ENCODE data around the gene TRPM3.

The TRPM3 gene

DNA sequence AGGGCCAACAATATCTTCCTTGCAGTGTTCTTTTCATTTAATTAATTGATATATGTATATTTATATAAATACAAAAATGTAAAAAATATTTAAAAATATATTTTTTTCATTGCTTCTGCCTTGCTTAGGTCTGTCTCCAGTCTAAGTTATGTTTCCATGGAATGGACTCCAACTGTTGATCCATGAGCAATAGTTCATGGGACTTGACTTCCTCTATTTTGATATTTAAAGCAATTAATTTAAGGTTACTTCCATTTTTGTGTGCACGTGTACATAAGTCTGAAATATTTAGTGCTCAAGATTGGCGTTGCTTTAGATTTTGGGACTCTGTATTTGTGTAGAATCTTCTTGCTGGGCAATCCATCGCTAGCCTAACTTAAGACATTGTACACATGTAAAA is 551.6 kb downstream of the TRPM3 start:
- no peak for DNase-seq

DNA sequence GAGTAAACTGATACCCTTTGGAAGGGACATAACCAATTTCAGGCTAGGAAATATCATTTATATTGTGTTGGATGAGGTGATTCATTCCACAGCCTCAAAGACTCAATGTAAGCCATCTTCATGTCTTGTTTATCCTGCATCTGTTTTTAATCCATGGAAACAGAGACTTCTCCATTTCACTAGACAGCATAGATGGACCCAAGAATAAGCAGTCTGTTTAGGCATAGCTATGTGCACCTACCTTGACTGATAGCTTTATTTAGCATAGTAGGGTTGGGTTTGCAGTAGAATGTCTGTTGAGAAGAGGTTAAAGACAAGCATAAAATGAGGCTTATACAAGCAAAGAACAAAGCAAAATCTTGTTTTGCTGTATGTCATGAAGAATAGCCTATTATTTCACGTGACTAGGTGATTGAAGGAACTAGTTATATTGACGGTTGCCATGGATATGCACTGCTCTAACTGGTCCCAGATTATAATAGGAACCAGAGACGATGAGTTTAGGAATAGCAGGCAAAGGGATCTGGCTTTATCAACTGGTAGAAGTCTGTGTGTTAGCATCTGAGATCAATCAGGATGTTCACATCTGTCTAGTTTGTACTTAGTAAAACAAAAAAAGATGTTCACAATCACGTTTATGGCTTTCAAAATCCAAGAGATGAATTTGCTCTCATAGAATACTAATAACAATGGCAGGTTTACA is 552.2 kb downstream of the TRPM3 start:
- DNase-seq, result no peak

DNA sequence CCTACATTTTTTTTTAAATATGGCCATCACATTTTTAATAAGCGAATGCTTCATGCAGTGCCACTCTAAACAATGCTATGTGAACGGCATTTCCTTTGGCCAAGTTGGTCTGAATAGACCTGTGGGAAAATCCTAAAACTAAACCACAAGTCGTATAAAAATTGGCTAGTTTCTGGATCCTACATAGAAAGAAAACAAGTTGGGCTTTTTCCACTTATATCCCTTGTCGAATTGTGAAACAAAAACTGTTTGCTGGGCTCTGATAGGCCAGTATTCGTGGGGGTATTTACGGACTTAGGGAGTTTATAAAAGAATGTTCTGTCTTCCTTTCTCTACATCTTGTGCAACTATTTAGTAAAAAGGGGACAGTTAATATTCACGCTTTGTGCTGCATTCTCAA is 553.9 kb downstream of the TRPM3 start:
- no peak for DNase-seq

DNA sequence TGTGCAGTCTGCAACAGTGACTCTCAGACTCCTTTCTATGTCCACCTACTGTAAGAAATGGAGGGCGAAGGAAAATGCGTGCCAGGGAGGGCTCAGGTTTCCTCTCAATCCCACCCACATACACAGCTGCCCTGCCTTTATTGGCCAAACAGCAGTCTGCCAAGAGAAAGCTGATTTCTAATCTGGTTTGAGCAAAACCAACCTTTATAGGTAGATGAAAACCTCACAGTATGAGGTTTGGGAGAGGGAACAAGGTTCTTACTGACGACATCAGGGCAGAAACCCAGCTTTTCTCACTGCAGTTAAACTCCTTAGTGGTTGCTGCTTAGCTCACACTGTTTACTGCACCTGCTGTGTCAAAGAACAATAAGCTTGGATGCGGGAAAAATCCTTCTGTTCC is 554.7 kb downstream of the TRPM3 start:
- DNase-seq, result no peak

DNA sequence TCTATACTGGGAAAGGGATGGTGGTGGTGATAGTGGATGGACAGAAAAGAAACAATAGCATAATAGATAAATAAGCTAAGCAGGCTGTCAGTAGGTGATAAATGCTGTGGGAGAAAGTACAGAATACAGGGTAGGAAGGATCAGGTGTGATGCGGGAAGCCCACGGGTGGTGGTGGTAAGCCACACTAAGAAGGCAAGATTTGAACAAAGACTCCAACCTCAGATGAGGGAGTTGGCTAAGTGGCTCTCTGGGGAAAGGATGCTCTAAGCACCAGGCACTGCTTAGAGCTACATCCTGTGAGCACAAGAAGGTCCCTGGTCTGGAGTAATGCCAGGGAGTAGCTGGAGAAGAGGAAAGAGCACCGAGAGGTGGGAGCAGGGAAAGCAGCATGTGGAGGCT is 555.4 kb downstream of the TRPM3 start:
- no peak for DNase-seq

DNA sequence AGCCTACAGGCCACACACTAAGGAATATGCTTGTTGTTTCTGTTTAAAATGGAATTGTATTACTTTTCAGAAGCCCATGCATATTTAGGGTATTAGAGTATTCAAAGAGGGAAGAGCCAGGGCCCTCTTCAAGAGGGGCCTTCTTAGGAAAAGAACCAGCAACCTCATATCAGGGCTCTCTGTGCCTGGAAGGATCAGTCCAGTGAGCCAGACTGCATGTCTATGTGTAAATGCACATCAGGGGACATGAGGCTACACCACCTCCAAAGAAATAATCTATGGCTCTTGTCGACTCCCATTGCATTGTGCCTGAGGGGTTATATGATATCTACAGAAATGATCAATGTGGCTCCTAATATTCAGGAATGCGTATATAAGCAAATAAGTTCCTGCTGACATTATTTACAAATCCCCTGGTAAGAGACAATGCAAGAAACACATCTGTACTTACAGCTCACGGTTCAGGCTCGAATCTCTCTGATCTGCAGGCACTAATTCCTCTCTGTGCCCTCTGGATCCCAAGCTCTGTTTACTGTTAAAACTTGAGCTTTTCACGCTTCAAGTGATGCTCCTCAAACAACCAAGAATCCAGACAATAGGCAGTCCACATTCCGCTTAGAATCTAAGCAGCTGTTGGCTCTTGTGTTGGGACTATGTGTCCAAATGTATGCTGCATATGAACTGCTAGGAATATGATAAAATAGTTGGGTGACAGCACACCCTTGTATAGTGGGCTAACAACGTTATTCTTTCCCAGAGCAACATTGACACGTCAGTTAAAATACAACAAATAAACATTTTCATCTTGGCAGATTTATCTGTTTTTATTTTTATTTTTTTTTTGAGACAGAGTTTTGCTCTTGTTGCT is 556.7 kb downstream of the TRPM3 start:
- no peak for DNase-seq

DNA sequence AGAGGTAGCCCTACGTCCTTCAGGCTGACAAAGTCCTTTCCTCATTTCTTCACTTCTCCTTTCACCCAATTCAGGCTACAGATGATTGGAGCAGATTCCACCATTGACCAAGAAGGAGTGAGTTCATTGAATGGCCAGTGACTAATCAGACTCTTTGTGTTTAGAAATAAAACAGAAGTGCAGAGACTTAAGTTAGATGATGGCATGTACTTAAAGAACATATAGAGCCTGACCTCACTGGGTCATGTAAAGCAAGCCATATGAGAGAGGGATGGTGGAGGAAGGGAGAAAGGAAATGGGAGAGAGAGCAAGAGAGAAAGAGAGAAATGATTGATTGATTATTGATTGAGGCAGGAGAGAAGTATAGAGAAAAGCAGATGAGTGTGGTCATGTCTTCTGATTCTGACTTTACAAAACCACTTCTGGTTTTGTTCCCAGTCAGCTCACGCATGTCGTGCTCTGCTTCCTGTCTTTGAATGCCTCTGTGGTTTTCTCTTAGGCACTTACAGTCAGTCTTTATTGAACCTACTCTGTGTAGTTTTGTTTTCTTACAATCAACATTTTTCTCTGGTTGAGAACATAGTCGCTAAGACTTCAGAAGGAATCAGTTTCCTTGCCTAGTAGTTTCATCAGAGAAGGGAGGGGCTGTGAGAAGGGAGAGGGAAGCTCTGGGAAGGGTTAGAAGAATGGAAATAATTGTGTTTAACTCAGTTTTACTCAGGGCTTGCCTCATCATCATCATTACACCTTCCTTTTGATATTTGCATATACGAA is 557.8 kb downstream of the TRPM3 start:
- no peak for DNase-seq

DNA sequence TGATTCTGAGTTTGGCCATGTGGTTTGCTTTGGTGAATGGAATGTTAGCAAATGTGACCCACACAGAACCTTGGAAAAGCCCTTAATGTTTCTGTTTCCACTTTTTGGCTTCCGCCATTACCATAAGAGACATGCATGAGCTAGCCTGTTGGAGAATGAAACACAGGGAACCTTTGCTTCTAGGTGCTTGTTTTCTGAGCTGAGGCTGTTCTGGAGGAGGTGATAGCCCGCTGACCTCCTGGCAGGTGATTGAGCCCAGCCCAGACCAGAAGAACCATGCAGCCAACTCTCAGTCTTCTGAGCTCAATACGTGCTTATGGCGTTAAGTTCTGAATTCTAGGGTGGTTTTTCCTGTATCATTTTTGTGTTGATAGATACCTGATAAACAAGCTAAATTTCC is 558.4 kb downstream of the TRPM3 start:
- DNase-seq, result no peak

DNA sequence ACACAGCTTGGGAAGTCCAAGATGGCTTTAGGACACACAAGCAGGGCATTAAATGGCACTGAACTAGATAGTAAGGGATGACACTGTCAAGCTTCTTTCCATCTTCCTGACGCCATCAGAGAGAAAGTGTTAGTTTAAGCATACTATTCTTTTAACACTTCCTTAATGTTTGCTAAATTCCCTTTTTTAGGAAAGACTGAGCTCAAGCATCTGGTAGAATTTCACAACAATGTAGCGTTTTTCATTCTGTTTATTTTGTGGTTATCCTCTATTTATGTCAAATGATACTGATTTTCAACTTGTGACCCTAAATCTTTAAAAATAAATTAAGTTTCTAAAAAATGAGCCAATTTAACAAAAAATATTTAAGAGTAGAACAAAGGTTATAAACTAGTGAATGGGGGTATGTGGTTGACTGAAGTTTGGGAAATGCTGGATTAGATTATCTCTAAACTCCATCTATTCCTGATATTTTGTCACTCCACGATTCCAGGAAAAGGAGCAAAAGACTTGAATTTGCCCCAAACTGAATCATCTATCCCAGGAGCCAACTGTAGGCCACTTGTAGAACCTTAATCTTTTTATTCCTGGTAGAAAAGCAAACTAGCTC is 559.5 kb downstream of the TRPM3 start:
- DNase-seq, result no peak

DNA sequence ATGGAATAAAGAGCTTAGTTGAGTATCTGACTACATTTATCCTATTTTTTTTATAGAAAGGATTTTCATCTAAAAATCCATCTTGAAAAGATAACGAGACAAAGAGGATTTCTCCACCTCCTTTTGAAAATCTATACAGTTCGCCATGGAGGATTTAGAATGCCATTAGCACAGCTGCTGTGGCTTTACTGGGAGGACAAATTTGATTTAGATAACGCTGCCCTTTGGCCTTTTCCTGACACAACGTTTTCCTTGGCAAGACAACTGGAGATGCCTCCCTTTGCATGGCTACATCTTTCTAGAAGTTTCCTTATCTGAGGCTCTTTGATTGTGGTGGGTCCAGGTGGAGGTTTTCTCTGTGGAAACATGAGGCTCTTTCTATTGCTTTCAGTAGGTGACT is 560.3 kb downstream of the TRPM3 start:
- DNase-seq, result no peak

DNA sequence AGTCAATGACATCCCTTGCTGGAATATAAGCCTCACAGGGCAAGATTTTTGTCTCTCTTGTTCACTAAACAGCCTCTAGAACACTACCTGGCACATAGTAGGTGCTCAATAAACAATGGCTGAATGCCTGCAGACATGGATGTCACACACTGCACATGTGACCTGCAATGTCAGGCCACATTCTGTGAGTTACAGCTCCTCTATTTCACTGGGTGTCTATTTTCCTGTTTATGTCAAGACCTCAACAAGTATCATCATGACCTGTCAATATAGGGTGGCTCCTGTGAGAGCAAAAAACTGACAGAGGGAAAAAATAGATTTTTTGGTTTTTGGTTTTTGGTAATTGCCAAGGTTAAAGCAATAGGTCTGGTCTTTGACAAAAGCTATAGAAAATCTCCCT is 562.3 kb downstream of the TRPM3 start:
- no peak for DNase-seq

DNA sequence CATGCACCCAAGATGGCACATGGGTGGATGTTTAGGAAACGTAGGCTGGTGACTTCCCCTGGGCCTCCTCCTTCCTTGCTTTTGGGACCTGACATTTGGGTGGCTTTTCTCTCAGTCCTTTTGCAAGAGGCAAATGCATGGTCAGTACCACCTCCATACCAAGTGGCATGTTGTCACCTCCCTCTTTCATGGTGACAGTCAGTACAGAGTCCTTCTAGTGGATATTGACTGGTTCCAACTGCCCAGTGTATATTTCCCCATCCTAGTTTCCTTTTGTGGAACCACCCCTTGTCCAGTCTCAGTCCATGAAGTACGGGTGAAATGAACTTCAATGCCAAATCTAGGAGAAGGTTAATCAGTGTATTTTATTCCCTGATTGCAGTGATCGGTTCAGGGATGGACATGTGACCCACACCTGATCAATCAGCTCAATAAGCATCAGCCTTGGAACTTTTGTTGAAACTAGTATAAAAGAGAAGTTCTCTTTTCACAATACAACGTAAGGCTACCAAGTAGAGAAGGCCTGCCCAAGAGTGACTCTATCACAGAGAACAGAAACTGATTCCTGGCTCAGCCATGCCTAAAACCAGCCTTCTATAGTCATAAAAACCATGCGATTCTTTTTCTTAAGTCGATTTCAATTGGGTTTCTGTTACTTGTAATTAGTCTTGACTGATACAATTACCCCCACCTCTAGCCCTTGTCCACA is 563.6 kb downstream of the TRPM3 start:
- no peak for DNase-seq

DNA sequence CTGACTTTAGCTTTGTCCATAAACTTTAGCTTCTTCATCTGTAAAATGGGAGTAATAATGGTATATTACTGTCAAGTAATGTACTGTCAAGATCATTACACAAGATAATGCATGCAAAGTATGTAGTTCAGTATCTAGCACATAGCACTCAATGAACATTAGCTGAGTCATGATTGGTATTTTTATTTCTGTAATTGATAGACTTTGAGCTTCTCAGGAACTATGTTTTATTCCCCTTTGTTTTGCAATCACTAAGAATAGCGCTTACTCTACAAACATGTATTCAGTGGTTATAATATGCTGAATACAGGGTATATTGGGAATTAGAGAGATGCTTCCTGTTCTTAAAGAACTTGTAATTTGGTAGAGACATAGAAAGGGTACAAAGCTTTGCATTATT is 564.6 kb downstream of the TRPM3 start:
- no peak for DNase-seq

DNA sequence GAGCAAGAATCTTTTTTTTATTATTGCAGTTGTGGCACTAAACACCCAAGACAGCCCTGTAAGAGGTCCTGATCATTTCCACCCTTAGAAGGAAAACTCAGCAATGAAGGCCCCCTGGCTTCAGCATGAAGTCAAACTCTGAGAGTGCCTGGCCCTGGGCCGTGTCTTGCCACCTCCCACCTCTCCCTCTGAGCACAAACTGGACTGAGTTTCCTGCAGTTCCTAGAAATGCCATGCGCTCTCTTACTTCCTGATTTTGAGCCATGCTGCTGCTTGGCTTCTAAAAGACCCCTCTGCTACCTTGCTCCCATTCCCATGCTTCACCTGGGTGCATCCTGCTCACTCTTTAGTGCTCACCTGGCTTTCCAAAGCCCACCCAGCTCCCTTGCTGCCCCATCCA is 566.5 kb downstream of the TRPM3 start:
- no peak for DNase-seq

DNA sequence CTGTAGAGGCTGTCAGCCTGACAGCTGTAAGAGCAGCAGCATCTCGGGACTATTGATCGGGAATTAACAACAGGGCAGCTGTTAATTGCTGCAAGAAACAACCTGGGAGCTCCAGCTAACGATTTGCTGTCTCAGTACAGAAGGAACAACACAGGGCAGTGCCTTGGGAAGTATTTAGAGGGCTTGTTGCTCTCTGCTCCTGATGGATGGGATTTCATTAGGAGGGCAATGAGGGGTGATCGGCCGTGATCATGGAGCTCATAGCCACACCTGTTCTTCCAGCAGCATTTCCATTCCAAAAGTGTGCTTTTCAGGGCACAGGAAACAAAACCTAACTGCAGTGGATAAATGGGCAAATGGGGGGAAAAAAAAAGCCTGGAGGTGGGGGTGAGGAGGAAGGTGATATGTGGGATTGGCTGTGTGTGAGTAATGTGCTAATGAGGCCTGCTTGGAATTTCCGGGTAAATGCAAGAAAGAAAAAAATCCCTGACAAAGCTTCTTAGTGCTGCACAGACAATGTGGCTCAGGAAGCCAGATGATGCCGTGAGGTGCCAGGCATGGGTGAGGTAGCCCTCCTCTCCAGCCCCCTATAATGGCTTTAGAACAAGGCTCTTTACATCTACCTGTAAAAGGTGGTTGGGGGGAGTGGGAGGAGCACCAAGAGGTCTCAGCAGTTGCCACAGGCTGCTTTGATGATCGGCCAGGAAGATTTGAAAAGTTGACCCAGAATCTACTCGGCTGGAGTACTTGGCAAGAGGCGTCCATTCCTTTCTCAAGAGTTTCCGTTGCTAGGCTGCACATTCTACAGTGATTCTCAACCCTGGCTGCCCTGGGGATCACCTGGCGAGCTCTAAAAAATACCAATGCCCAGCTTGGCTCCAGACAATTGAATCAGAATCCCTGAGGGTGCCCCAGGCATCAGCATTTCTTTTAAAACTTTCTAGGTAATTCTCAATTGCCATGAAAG is 567.4 kb downstream of the TRPM3 start:
- no peak for DNase-seq

DNA sequence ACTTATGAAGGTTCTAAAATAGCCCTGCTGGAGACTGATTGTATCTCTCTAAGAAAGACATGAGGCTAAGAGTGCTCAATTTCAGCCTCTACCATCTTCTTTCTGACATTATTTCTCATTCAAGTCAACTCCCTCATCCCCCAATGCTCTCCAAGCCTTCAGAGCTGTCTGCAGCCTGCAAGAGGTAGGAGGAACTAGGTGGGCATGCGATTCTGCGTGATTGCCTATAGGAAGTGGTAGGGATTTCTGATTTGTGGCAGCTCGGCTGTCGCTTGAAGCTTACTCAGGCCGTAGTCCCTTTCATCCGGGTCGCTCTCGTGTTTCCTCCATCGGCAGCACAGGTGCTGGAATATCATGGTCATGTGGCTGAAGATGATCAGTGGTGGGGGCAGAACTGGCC is 568.9 kb downstream of the TRPM3 start:
- no peak for DNase-seq

DNA sequence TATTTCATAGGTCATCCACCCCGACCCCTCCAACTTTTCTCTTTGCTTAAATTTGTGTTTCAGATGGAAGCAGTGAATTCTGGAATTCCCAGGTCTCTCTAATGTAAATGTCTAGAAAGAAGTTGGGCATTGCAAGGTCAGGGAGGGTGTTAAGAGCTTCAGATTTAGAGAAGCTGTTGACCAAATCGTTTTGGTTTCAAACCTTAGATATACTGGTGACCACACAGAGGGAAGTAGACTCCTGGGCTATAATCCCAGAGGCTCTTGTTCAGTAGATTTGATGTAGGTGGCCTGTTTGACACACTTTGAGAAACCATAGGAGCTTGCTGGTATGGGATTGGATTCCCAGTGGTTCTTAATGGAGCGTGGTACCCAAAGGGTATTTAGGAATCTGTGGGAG is 569.6 kb downstream of the TRPM3 start:
- no peak for DNase-seq

DNA sequence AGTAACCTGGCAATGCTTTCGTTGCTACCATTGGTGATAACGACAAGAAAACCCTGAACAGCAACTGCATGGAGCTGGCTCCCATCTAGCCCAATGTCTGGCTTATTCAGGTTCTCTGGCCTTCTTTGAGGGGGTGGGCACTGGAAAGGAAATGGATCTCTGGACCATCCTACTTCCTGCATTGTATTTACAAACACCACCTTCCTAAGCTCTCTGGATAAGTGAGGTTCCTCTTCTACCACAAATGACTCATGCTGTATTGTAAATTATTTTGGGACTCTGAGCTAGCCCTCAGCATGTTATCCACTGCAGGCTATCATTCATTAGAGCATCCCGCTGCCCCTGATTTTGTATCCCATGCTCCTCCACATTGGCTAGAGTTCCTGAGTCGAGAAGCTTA is 570.0 kb downstream of the TRPM3 start:
- no peak for DNase-seq

DNA sequence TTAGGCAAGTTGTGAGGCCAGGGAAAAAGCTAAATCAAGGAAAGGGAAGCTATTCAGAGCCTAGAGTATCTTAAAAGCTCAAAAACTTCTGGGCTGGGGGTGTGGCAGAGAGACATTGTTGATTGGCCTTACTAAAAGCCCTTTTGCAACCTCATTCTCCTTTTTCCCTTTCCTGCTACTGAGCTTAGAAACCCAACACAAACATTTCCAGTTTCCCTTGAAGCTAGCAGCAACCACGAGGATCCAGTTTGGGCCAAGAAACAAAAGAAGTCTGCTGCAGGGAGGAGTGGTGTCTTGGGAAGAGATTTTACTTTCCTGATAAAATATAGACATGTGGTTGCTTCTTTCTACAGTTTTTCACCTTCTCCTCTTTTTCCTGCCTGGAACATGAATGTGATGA is 571.5 kb downstream of the TRPM3 start:
- no peak for DNase-seq

DNA sequence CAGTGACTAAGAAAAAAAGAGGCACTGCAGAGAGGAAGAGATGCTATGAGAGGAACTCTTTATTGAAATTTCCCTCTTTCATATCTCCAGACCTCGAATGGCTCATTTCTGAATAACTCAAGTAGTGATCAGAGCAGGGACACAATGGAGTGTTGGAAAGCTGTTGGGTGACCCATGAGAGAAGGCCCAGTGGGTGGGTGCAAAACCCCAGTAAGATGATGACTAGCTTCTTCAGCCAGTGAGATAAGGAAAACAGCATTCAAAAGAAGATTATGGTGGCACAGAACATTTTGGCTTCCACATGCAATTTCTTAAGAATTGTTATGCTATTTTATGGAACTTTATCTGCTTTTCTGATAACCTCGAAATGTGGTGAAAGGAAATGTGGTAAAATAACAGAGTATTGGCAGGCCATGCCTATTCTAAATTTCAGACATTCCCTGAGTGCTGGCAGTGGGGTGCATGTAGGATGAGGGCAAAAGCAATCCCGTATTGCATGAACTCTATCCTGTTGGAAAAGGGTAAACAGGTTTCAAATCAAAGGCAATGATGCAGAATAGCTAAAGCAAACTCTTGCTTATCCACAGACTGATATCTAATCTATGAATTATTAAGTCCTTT is 579.0 kb downstream of the TRPM3 start:
- no peak for DNase-seq

DNA sequence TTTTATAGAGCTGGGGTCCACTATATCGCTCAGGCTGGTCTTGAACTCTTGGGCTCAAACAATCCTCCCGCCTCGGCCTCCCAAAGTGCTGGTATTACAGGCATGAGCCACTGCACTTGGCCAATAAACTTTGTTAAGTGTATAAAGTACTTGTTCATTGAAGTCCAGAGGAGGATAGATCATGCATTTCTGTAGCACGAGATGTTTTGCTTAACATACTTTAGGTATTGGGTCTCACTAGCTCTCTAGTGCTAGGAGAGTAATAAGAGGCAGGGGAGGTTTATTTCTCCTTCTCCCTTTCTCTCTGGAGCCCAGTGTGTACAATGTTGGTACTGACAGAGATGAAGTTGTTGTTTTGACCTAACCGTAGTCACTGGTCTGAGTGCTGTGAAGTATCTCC is 581.4 kb downstream of the TRPM3 start:
- DNase-seq, result no peak

All from NCI-H1694 treated with DMSO at 0.1 percent for 48 hours (cell line).